ENCODE results near the gene CAB39. TPM values are rescaled to one million over a fixed set of nuclear protein-coding genes. Genes with fewer than 3 reads are reported as not detected.

The CAB39 gene
- total and polyA plus RNA-seq, 8 donors, result 9.9 to 41.6 (median 21.0) TPM

- 79 to 83% methylated on average over 4 of the region's 4 CpGs for WGBS, 2 donors
- intact Hi-C loops (cut with DNase I), result no loop called here
- peak in 2 of 4 donors; percentile 51 to 69 for ATAC-seq
Measured at GRCh38 chr2:230762317-230762896, 49.8 kb downstream of the CAB39 start.

GRCh38 chr2:230764346-230764745 is 51.7 kb downstream of the CAB39 start:
- ATAC-seq, result no peak
- no peak for DNase-seq
- Histone ChIP-seq H3K27me3 (no peaks in the 10 kb centered on the region), H3K9me3 (no peaks in the 10 kb centered on the region), H3K36me3 (peaks cover 0 to 6% (median 0%) of the 10 kb centered on the region in 3 donors), H3K27ac (no peak overlapping the region), H3K4me3 (no peak overlapping the region), H3K4me1 (peaks cover 0 to 9% (median 5%) of the 10 kb centered on the region in 3 donors)
- FAIRE-seq, result no peak
- WGBS, 2 donors, result 81 to 87% methylated on average over 1 of the region's 1 CpG
- TF ChIP-seq CTCF (IDR thresholded peaks at IDR 0.05), result no peak
- intact Hi-C loops (cut with DNase I), result no loop called here

More at GRCh38 chr2:230762317-230762896, 49.8 kb downstream of the CAB39 start:
- Histone ChIP-seq H3K27ac (no peak overlapping the region), H3K27me3 (no peaks in the 10 kb centered on the region), H3K4me3 (no peak overlapping the region), H3K4me1 (peaks cover 0 to 14% (median 5%) of the 10 kb centered on the region in 3 donors), H3K36me3 (peaks cover 0 to 6% (median 0%) of the 10 kb centered on the region in 3 donors), H3K9me3 (no peaks in the 10 kb centered on the region)
- no peak for DNase-seq
- TF ChIP-seq CTCF (IDR thresholded peaks at IDR 0.05), result peak in 1 of 4 donors; percentile 15
- FAIRE-seq, result no peak

GRCh38 chr2:230765611-230766300 is 53.1 kb downstream of the CAB39 start:
- WGBS, 2 donors, result 58 to 60% methylated on average over 4 of the region's 4 CpGs
- DNase-seq (no peak), ATAC-seq (peak in 2 of 4 donors; percentile 67 to 76), FAIRE-seq (no peak)
- H3K9me3 ChIP-seq, result no peaks in the 10 kb centered on the region
- no peaks in the 10 kb centered on the region for H3K27me3 ChIP-seq
- intact Hi-C loops (cut with DNase I), result no loop called here
- peak overlapping the region in 1 of 4 donors; percentile 61 for H3K27ac ChIP-seq
- peaks cover 0 to 5% (median 4%) of the 10 kb centered on the region in 3 donors for H3K4me1 ChIP-seq
- peaks cover 0 to 6% (median 0%) of the 10 kb centered on the region in 3 donors for H3K36me3 ChIP-seq
- TF ChIP-seq CTCF (IDR thresholded peaks at IDR 0.05), result no peak
- no peak overlapping the region for H3K4me3 ChIP-seq

- DNase-seq (no peak), ATAC-seq (no peak), FAIRE-seq (no peak)
- Histone ChIP-seq H3K27ac (no peak overlapping the region), H3K4me3 (no peak overlapping the region), H3K9me3 (no peaks in the 10 kb centered on the region), H3K27me3 (no peaks in the 10 kb centered on the region), H3K4me1 (peaks cover 0 to 5% (median 4%) of the 10 kb centered on the region in 3 donors), H3K36me3 (no peaks in the 10 kb centered on the region)
- 87 to 92% methylated on average over 2 of the region's 2 CpGs for WGBS, 2 donors
- intact Hi-C loops (cut with DNase I), result no loop called here
- TF ChIP-seq CTCF (IDR thresholded peaks at IDR 0.05), result no peak
Measured at GRCh38 chr2:230767862-230768388, 55.3 kb downstream of the CAB39 start.
